H1 (cell line): Measurements from ENCODE around the gene EGFR. TPM values are rescaled to one million over a fixed set of nuclear protein-coding genes. Genes with fewer than 3 reads are reported as not detected.

Experiments used
- CTCF ChIA-PET: fragments of 300-600 bp; sonication (Branson Sonifier 250); formaldehyde crosslinking; loops from one replicate; lab custom pipeline; 2021; ENCODE audit not compliant: partially characterized antibody; lab: Charles Lee
- POLR2A ChIA-PET: fragments of 300-600 bp; sonication (Branson Sonifier 250); formaldehyde crosslinking; loops from one replicate; lab custom pipeline; 2021; ENCODE audit warnings: inconsistent platforms; ENCODE audit not compliant: partially characterized antibody; lab: Charles Lee
- DNase-seq, 2 experiments: peaks; one replicate each; pipeline versions ENCODE4 v3.0.0 to v3.0.0-alpha.2; 2010 to 2022; ENCODE audit warnings: low spot score in 2 of 2, low read depth in 1 of 2, mixed read lengths in 1 of 2
- FAIRE-seq: peaks from 2 replicates; lab custom pipeline; 2011; peaks lifted over from hg19 to GRCh38; lab: Jason Lieb, UNC
- H2AFZ ChIP-seq: 2 replicates; pipeline ENCODE4 v1.8.1; 2012; ENCODE audit warnings: low read length, inconsistent platforms
- H2AK5ac ChIP-seq: 2 replicates; pipeline ENCODE4 v1.6.1; 2013; ENCODE audit warnings: low read depth, low read length
- H2BK120ac ChIP-seq: replicated peaks from 2 replicates; pipeline ENCODE3; 2013; ENCODE audit warnings: low read depth, low read length, inconsistent platforms
- H2BK12ac ChIP-seq: 2 replicates; pipeline ENCODE4 v1.6.1; 2013; ENCODE audit warnings: low read depth, low read length
- H2BK15ac ChIP-seq: 2 replicates; pipeline ENCODE4 v1.6.1; 2013; ENCODE audit warnings: low read length
- H2BK20ac ChIP-seq: 2 replicates; pipeline ENCODE4 v1.6.1; 2013; ENCODE audit warnings: low read length
- H2BK5ac ChIP-seq: 2 replicates; pipeline ENCODE4 v1.6.1; 2013; ENCODE audit warnings: low read depth, low read length
- H3K14ac ChIP-seq: 2 replicates; pipeline ENCODE4 v1.6.1; 2013; ENCODE audit warnings: inconsistent platforms; ENCODE audit not compliant: insufficient read length
- H3K18ac ChIP-seq: 2 replicates; pipeline ENCODE4 v1.6.1; 2013; ENCODE audit warnings: low read length; ENCODE audit errors: extremely low read depth
- H3K23ac ChIP-seq: 2 replicates; pipeline ENCODE4 v1.6.1; 2013; ENCODE audit warnings: inconsistent platforms; ENCODE audit not compliant: insufficient read length
- H3K23me2 ChIP-seq: 2 replicates; pipeline ENCODE4 v1.6.1; 2013; ENCODE audit warnings: low read depth, low read length
- H3K27ac ChIP-seq: 2 replicates; pipeline ENCODE4 v1.6.1; 2011; ENCODE audit warnings: low read depth, low read length, inconsistent platforms
- H3K27me3 ChIP-seq, 4 experiments: replicated peaks in 1 of 4; 1 replicate in 1 of 4; 2 replicates in 3 of 4; pipeline versions ENCODE4 v1.6.1 to v1.8.1; 2011 to 2013; ENCODE audit warnings: low read length in 3 of 4, mild to moderate bottlenecking in 3 of 4, inconsistent platforms in 2 of 4, mixed read lengths in 2 of 4, moderate library complexity in 1 of 4; ENCODE audit not compliant: control insufficient read depth in 3 of 4, insufficient read depth in 3 of 4; ENCODE audit errors: extremely low read depth in 1 of 4
- H3K36me3 ChIP-seq, 4 experiments: 2 replicates each; pipeline versions ENCODE4 v1.6.1 to v1.8.1; 2011 to 2013; ENCODE audit warnings: mild to moderate bottlenecking in 4 of 4, low read length in 3 of 4, moderate library complexity in 2 of 4, control low read depth in 1 of 4, inconsistent platforms in 1 of 4; ENCODE audit not compliant: insufficient read depth in 4 of 4, control insufficient read depth in 2 of 4
- H3K4ac ChIP-seq: replicated peaks from 2 replicates; pipeline ENCODE3; 2013; ENCODE audit warnings: low read length, low read depth, mixed read lengths, inconsistent platforms; ENCODE audit not compliant: insufficient read length
- H3K4me1 ChIP-seq, 4 experiments: replicated peaks in 1 of 4; 1 replicate in 1 of 4; 2 replicates in 3 of 4; pipeline versions ENCODE4 v1.6.1 to v1.8.1; 2011 to 2013; ENCODE audit warnings: low read length in 3 of 4, inconsistent platforms in 2 of 4, mixed read lengths in 1 of 4; ENCODE audit not compliant: insufficient read depth in 4 of 4, control insufficient read depth in 3 of 4
- H3K4me2 ChIP-seq, 2 experiments: 2 replicates each; pipeline versions ENCODE4 v1.6.1 to v1.8.1; 2011 to 2013; ENCODE audit warnings: low read depth in 2 of 2, low read length in 2 of 2, control low read depth in 1 of 2, inconsistent platforms in 1 of 2, mild to moderate bottlenecking in 1 of 2; ENCODE audit not compliant: insufficient read depth in 1 of 2
- H3K4me3 ChIP-seq, 4 experiments: fragments of 200-600, 300-600 bp in 1 of 4; sonication (generic), shearing (Covaris generic), sonication (Bioruptor Twin) in 1 of 4; 2 replicates each; pipeline versions ENCODE4 v1.5.1 to v1.8.1; 2011 to 2016; ENCODE audit warnings: low read length in 4 of 4, low read depth in 3 of 4, control low read depth in 2 of 4, inconsistent platforms in 2 of 4, mild to moderate bottlenecking in 2 of 4, mixed read lengths in 1 of 4, moderate library complexity in 1 of 4; ENCODE audit not compliant: insufficient read depth in 2 of 4; ENCODE audit errors: extremely low read depth in 1 of 4
- H3K56ac ChIP-seq: replicated peaks from 2 replicates; pipeline ENCODE3; 2013; ENCODE audit warnings: low read depth, mild to moderate bottlenecking, mixed read lengths, low read length, inconsistent platforms; ENCODE audit not compliant: insufficient read length
- H3K79me1 ChIP-seq: 2 replicates; pipeline ENCODE4 v1.6.1; 2013; ENCODE audit warnings: low read depth, low read length, control low read depth
- H3K79me2 ChIP-seq, 2 experiments: 2 replicates each; pipeline versions ENCODE4 v1.6.1 to v1.8.1; 2012 to 2013; ENCODE audit warnings: low read length in 2 of 2, mild to moderate bottlenecking in 2 of 2, inconsistent platforms in 1 of 2; ENCODE audit not compliant: insufficient read depth in 2 of 2, control insufficient read depth in 1 of 2
- H3K9ac ChIP-seq, 4 experiments: replicated peaks in 1 of 4; 1 replicate in 1 of 4; 2 replicates in 3 of 4; pipeline versions ENCODE4 v1.6.1 to v1.8.1; 2011 to 2013; ENCODE audit warnings: low read depth in 3 of 4, low read length in 3 of 4, control low read depth in 2 of 4, mild to moderate bottlenecking in 2 of 4, moderate library complexity in 2 of 4, inconsistent platforms in 1 of 4; ENCODE audit errors: extremely low read depth in 1 of 4
- H3K9me3 ChIP-seq, 2 experiments: 2 replicates each; pipeline versions ENCODE4 v1.6.1 to v1.8.1; 2012 to 2013; ENCODE audit warnings: mild to moderate bottlenecking in 2 of 2, moderate library complexity in 2 of 2, control low read depth in 1 of 2, inconsistent platforms in 1 of 2, low read depth in 1 of 2, low read length in 1 of 2, mixed read lengths in 1 of 2; ENCODE audit not compliant: insufficient read depth in 2 of 2
- H4K20me1 ChIP-seq, 2 experiments: replicated peaks in 1 of 2; 2 replicates each; pipeline versions ENCODE3 to v1.8.1; 2011 to 2013; ENCODE audit warnings: inconsistent platforms in 2 of 2, low read length in 2 of 2, mild to moderate bottlenecking in 1 of 2; ENCODE audit not compliant: insufficient read depth in 2 of 2, control insufficient read depth in 1 of 2
- H4K5ac ChIP-seq: 2 replicates; pipeline ENCODE4 v1.6.1; 2013; ENCODE audit warnings: low read length, low read depth, mixed read lengths, inconsistent platforms; ENCODE audit not compliant: insufficient read length
- H4K8ac ChIP-seq: 2 replicates; pipeline ENCODE4 v1.8.0; 2013; ENCODE audit warnings: mild to moderate bottlenecking, moderate library complexity, low read length, inconsistent platforms; ENCODE audit not compliant: insufficient read depth; ENCODE audit errors: extremely low read depth
- H4K91ac ChIP-seq: replicated peaks from 2 replicates; pipeline ENCODE3; 2013; ENCODE audit warnings: low read length, mixed read lengths, inconsistent platforms; ENCODE audit not compliant: insufficient read length
- BACH1 ChIP-seq: IDR thresholded peaks from 2 replicates; pipeline ENCODE4 v1.6.1; 2012; ENCODE audit warnings: low read length, improper control_type of control experiment
- CBX5 ChIP-seq: fragments of 300-800, 300-1000 bp; sonication (generic); IDR thresholded peaks from 2 replicates; pipeline ENCODE4 v1.7.1; 2016; ENCODE audit warnings: antibody characterized with exemption, low read length, low read depth
- EP300 ChIP-seq, 2 experiments: IDR thresholded peaks; 1 replicate in 1 of 2; 2 replicates in 1 of 2; pipeline ENCODE4 v1.6.1; 2011 to 2012; ENCODE audit warnings: low read depth in 2 of 2, low read length in 2 of 2, mild to moderate bottlenecking in 2 of 2, borderline replicate concordance in 1 of 2, inconsistent platforms in 1 of 2, moderate library complexity in 1 of 2
- EZH2 ChIP-seq: fragments of 200-600 bp; sonication (generic); IDR thresholded peaks from 2 replicates; pipeline ENCODE4 v1.7.1; 2012; ENCODE audit warnings: low read depth, mild to moderate bottlenecking, moderate library complexity, low read length, inconsistent platforms; ENCODE audit not compliant: severe bottlenecking
- FOSL1 ChIP-seq: IDR thresholded peaks from 2 replicates; pipeline ENCODE4 v1.6.1; 2011; ENCODE audit warnings: mild to moderate bottlenecking, low read depth, low read length, moderate library complexity; ENCODE audit not compliant: insufficient read depth
- JUN ChIP-seq: IDR thresholded peaks from 2 replicates; pipeline ENCODE4 v1.6.1; 2011; ENCODE audit warnings: low read depth, mild to moderate bottlenecking, improper control_type of control experiment, low read length
- JUND ChIP-seq: IDR thresholded peaks from 2 replicates; pipeline ENCODE4 v1.6.1; 2011; ENCODE audit warnings: mild to moderate bottlenecking, improper control_type of control experiment, low read length
- KDM4A ChIP-seq: IDR thresholded peaks from one replicate; pipeline ENCODE4 v1.7.1; 2012; ENCODE audit warnings: low read depth, mild to moderate bottlenecking, moderate library complexity, low read length, inconsistent platforms; ENCODE audit not compliant: severe bottlenecking
- KDM5A ChIP-seq: fragments of 200-600 bp; IDR thresholded peaks from 2 replicates; pipeline ENCODE4 v1.7.1; 2012; ENCODE audit warnings: mild to moderate bottlenecking, low read length, inconsistent platforms, mixed read lengths
- RNF2 ChIP-seq: fragments of 200-900, 300-1000 bp; sonication (generic); IDR thresholded peaks from 2 replicates; pipeline ENCODE4 v1.7.1; 2016; ENCODE audit warnings: borderline replicate concordance, low read depth, mild to moderate bottlenecking, antibody characterized with exemption, low read length; ENCODE audit not compliant: poor library complexity, severe bottlenecking; ENCODE audit errors: missing control alignments
- SAP30 ChIP-seq: fragments of 300-600 bp; sonication (generic); IDR thresholded peaks from 2 replicates; pipeline ENCODE4 v1.7.1; 2012; ENCODE audit warnings: low read length, moderate library complexity, mild to moderate bottlenecking, inconsistent platforms; ENCODE audit not compliant: insufficient read depth, insufficient replicate concordance
- TCF12 ChIP-seq: IDR thresholded peaks from 2 replicates; pipeline ENCODE4 v1.6.1; 2011; ENCODE audit warnings: low read depth, mild to moderate bottlenecking, low read length
- whole genome bisulfite sequencing, 2 experiments: shearing (Covaris generic) in 1 of 2; methylation state at CpG; one replicate each; pipeline versions ENCODE4 v1.1.6 to v1.1.7; 2013 to 2015; ENCODE audit warnings: low lambda C conversion rate in 2 of 2, mixed read lengths in 2 of 2, inconsistent platforms in 1 of 2, low coverage in 1 of 2, missing lambda C conversion rate in 1 of 2; ENCODE audit not compliant: insufficient replicate concordance in 2 of 2, insufficient coverage in 1 of 2, insufficient read length in 1 of 2; ENCODE audit errors: extremely low coverage in 1 of 2, missing lambda C conversion rate in 1 of 2; 5-methylcytosine and 5-hydroxymethylcytosine counted together
- polyA plus RNA-seq, 7 experiments: library from polyadenylated mRNA; depleted of rRNA in 3 of 7; stranded (reverse) in 5 of 7; unstranded in 2 of 7; fragments of >200 nt in 5 of 7; fragments of 200-250 nt in 2 of 7; gene quantifications; 1 replicate in 5 of 7; 2 replicates in 1 of 7; 4 replicates in 1 of 7; pipeline versions ENCODE4 v1.2.1 to v1.2.3, GENCODE V29; 2011 to 2013; ENCODE audit warnings: missing spikeins in 2 of 7, mixed read lengths in 2 of 7
- total RNA-seq: library from RNA; stranded (reverse); fragmentation: NEBNext Ultra II Directional; extraction: Animal tissue kit (Norgen Biotek cat#: 25700); gene quantifications from 2 replicates; pipeline ENCODE4 v1.2.1, GENCODE V29; 2021

The EGFR gene
- total and polyA plus RNA-seq, 2 of the 8 experiments (the other 6 are each of a cell fraction or from before 2014, with no cell fraction given): 1.9 to 5.8 TPM

- no peak overlapping the region for H4K91ac ChIP-seq
- no peak overlapping the region for H3K56ac ChIP-seq
- no peaks in the 10 kb centered on the region; the same call in 1 of the 2 replicates for H3K79me1 ChIP-seq
- no peak overlapping the region for H2BK120ac ChIP-seq
- H3K23ac ChIP-seq: no peak overlapping the region
- no peak overlapping the region for H3K14ac ChIP-seq
- POLR2A ChIA-PET: no interaction called here
- FAIRE-seq: no peak
- DNase-seq: no peak
- H3K4me1 ChIP-seq: no peaks in the 10 kb centered on the region
- H2AK5ac ChIP-seq: no peak overlapping the region
- H2BK20ac ChIP-seq: no peak overlapping the region
- no peak overlapping the region for H3K4me2 ChIP-seq
- H3K9ac ChIP-seq: no peak overlapping the region
- WGBS, 2 experiments: 95% methylated on average over 5 of the region's 5 CpGs; no CpG with 5 or more reads in 1 of the 2 experiments
- CTCF ChIA-PET: interaction anchor here (0.8 to 1.7 kb wide), 3 partner anchors 8 to 82 kb away, joined by 3 to 4 read pairs (median 3); no protein-coding TSS in a partner anchor
- H2BK15ac ChIP-seq: no peak overlapping the region
- H4K8ac ChIP-seq: no peak overlapping the region
- H3K18ac ChIP-seq: no peak overlapping the region
- H3K4ac ChIP-seq: no peak overlapping the region
- no peak overlapping the region for H3K4me3 ChIP-seq
- no peaks in the 10 kb centered on the region; a peak in 1 of 4 replicates for H3K9me3 ChIP-seq
- H3K23me2 ChIP-seq: peaks cover 2% of the 10 kb centered on the region; the same call in 1 of the 2 replicates
- no peak overlapping the region for H3K27ac ChIP-seq
- H3K79me2 ChIP-seq: no peaks in the 10 kb centered on the region
- H4K5ac ChIP-seq: no peak overlapping the region
- H2BK12ac ChIP-seq: no peak overlapping the region
- H3K36me3 ChIP-seq: no peaks in the 10 kb centered on the region
- no peak overlapping the region for H2BK5ac ChIP-seq
- H2AFZ ChIP-seq: no peak overlapping the region
- H3K27me3 ChIP-seq: no peaks in the 10 kb centered on the region
- no peaks in the 10 kb centered on the region for H4K20me1 ChIP-seq
- TF ChIP-seq BACH1 (no peak), EP300 (IDR thresholded peaks at IDR 0.05; ENCODE audit: borderline replicate concordance in 1 of 2, low read depth in 2 of 2, low read length in 2 of 2) (no peak), JUN (no peak), TCF12 (no peak), KDM5A (no peak), KDM4A (no peak), SAP30 (no peak), FOSL1 (no peak), EZH2 (no peak), RNF2 (no peak), JUND (no peak), CBX5 (no peak)
These were observed 153.3 kb downstream of the EGFR start for GRCh38 chr7:55172161-55172560.
